COR-L47 (cell line): ENCODE results near the gene RFLNA.

Source experiments
- DNase-seq: peaks from one replicate; lab custom pipeline; 2025; lab: John Stamatoyannopoulos, UW

Gene RFLNA

GRCh38 chr12:124361074-124361970 lies 66.4 kb downstream of the RFLNA start:
- DNase-seq, result no peak

- DNase-seq, result no peak
Observed at GRCh38 chr12:124361996-124362395, 67.1 kb downstream of the RFLNA start.

- no peak for DNase-seq
Observed at GRCh38 chr12:124363353-124363965, 68.6 kb downstream of the RFLNA start.

- DNase-seq, result no peak
Observed at GRCh38 chr12:124364543-124364942, 69.7 kb downstream of the RFLNA start.
